Stimulated activated CD8-positive, alpha-beta memory T cell treated with anti-CD3 and anti-CD28 coated beads, Interleukin-4, amount 100 ng/mL, for 48 hours (primary cell): ENCODE measurements around the gene PIAS4.
"Not testable (repeated sequence)": the region's sequence is repeated elsewhere in the genome, so short reads cannot be mapped to it uniquely, and the experiment has no call there.

Experiments used
- DNase-seq: peaks from one replicate; pipeline ENCODE4 v3.0.0-alpha.2; 2020

PIAS4 gene, protein sequence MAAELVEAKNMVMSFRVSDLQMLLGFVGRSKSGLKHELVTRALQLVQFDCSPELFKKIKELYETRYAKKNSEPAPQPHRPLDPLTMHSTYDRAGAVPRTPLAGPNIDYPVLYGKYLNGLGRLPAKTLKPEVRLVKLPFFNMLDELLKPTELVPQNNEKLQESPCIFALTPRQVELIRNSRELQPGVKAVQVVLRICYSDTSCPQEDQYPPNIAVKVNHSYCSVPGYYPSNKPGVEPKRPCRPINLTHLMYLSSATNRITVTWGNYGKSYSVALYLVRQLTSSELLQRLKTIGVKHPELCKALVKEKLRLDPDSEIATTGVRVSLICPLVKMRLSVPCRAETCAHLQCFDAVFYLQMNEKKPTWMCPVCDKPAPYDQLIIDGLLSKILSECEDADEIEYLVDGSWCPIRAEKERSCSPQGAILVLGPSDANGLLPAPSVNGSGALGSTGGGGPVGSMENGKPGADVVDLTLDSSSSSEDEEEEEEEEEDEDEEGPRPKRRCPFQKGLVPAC

DNA sequence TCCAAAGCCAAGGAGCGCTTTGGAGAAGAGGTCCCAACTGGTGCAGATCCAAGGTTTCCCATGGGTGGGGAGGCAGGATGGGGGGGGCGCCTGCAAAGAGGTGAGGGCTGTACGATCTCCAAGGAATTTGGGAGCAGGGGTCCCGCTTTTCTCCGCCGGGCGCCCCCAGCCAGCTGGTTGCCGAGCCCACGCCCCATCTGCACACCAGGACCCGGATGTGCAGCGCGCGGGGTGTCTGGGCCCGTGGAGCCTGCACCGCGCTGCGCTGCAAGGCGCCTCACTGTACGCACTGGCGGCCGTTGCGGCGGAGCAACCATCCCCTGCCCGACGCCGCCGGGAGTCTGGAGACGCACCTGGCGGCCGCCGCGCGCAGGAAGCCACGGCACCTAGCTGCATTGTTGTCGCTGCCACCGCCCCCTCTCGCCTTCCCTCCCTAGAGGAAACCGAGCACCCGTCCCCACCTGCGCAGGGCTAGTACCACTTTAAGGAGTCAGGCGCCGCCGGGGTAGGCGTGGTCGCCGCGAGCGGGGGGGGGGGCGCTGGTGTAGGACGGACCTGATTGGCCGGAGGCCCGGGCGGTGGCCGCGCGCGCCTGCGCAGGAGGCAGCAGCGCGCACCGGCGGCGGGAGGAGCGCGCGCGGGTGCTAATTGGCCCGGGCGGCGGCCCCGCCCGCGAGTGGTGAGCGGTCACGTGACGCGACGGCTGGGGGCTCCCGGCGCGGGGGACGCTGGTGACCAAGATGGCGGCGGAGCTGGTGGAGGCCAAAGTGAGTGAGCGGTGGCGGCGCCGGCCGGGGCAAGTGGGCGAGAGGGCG, at the start of gene PIAS4:
TSS of gene PIAS4 (plus strand) at position 716 of the 815 bp plus-strand sequence. CDS start at position 741, 25 bp downstream.
- peak; percentile 93 for DNase-seq

DNA sequence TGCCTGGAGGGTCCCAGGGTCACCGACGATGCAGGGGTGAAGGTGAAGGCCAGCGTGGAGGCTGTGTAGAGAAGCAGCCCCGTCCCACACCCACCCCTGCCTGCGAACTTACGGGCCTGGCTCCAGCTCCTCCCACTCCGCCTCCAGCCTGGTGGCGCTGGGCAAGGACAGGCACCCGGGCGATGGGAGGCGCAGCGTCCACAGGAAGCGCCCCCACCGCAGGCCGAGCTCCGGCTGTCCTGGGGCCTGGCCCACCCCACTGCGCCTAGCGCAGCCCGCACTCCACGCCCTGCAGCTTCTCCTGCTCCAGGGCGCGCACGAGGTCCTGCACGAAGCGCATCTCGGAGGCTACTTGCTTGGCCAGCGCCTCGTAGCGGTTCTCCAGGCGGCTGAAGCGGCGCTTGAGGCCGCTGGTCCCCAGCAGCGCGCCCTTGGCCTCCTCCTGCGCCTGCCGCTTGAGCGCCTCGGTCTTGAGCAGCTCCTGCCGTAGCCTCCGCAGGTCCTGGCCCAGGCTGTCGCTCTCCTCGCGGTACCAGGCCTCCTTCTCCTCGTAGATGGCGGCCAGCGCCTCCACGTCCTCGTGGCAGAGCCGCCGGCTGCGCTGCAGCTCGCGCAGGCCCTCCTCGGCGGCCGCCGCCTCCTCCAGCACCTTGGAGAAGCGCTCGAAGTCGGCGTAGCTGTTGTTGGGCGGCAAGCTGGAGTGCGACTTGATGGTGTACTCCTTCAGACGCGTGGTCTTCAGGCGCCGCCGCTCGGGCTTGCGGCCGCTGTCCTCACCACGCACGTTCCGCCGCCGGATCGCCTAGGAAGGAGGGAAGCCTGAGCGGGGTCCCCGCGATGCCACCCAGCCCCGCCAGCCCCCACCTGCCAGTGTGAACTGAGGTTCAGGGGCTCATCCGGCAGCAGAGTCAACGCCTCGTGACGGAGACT, 48.4 kb upstream of the PIAS4 start:
- no peak for DNase-seq

DNA sequence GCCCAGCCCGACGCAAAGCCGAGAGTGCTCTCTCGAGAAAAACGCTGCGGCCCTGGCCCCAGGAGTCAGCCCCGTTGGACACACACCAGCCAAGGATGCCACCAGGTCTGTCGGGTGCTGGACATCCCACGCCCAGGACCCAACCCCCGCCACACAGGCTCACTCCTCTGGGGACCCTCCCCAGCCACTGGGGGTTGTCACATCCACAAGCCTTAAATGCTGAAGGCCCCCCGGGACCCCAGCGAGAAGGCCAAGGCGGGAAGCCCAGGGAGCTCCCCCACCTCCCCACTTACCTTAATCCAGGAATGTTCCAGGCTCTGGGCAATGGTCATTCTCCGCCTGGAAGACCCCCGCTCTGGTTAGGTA, 47.8 kb upstream of the PIAS4 start:
- no peak for DNase-seq

DNA sequence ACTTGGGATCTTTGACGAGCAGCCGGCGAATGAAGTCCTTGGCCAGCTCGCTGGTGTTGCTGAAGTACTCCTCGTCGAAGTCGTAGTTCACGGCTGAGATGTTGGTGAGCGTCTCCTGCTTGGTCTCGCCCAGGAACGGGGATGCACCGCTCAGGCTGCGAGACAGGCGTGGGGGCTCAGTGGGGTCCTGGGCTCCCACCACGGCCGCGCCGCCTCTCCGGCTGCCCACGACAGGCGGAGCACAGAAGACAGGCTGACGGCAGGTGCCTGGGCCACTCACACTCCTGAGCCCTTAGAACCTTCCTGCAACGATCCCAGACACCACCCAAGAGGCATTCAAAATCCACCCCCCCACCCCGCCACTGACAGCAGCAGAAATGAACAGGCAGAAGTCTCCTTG, 46.5 kb upstream of the PIAS4 start:
- no peak for DNase-seq

DNA sequence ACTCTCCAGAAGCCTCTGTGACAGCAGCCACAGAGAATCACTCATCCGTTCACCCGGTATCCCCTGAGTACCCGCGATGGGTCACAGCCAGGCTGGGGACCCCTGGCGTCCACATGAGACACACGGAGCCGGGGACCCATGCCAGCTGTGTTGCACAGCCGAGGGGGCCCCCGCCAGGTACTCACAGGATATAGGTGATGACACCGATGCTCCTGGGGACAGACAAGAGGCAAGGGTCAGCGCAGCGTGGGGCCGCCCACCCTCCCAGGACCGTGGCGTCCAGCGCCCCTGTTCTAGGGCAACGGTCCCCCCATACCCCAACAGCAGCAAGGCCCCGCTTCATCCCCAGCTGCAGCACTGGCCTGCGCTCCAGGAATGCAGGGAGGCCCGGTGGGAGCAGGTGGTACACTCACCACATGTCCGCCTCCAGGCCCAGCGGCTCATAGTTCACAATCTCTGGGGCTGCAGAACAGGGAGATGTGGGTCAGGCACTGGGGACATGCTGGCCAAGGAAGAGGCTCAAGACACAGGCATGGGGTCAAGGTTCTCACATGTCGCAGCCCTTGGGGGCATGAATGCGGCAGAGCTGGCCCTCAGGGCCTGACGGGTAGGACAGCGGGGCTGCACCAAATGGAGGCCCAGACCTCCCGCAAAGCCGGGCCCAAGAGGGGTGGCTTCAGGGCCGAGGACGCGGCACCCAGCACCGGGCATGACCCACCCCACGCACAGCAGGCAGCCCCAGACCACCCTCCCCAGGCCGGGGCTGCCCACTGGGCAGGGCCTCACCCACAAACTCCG, 43.9 kb upstream of the PIAS4 start:
- no peak for DNase-seq

DNA sequence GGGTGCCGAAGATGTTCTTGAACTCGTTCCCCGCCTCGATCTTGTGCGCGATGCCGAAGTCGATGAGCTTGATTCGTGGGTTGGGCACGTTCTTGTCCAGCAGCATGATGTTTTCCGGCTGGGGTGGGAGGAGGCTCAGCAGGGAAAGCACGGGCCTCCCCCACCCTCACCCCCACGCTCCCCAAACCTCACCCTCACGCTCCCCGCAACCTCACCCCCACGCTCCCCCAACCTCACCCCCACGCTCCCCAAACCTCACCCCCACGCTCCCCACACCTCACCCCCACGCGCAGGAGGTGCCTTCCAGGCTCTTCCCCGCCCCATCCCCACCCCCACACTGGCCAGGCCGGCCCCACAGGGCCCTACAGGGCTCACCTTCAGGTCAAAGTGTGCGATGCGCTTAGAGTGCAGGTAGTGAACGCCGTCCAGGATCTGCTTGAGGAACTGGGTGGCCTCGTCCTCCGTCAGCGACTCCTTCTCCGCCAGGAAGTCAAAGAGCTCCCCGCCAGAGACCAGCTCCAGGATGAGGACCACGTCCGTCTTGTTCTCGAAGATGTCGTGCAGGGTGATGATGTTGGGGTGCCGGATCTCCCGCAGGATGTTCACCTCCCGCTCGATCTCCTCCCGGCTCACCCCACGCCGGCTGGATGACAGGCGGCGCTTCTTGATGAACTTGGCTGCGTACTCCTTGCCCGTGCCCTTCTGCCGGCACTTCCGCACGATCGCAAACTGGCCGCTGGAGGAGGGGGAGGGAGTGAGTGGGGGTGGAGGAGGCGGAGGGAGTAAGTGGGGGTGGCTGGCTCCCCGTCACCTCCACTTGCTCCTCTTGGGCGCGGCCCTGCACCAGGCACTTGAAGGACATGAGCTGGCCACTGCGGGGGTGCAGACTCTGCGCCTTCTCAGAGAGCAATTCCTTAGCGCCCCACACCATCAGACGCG, 43.0 kb upstream of the PIAS4 start:
- no peak for DNase-seq

DNA sequence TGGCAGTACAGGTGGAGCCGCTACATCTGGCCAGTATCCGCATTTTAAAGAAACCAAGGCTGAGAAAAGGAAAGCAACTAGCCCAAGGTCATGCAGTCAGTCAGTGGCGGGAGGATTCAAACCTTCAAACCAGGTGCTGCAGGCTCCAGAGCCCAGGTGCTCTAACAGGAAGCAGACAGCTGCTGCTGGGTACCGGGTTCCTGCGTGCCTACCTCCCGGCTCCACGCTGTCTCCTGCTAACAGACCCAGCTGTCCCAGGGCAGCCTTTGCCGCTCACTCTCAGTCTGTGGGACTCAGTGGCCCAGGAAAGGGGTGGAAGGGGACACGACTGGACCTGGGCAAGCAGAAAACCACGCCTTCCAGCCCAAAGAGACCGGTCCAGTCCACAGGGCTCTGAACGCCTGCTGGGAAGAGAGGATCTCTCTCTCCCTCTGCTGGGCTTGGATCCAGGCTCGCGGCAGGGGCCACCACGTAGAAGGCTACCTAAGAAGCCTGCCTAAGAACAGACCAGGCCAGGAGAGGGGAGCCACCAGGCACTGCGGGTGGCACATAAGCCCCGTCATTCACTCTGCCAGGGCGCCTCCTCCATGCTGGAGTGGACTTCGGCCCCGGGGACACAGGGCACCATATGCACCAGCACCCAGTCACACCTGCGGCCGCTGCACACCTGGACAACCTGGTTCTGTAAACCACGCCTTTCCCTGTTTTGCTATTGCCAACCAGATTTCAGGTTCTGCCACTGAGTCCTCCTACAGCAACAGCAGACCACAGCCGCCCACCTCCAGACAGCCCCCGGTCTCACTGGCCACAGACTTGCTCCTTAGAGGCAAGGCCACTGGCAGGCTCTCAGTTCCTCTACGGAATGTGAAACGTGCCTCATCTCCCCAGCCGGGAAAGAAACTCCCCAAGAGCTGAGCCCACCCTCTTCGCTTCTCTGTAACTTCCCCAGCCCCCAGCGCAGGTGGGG, 41.2 kb upstream of the PIAS4 start:
- DNase-seq, result no peak

DNA sequence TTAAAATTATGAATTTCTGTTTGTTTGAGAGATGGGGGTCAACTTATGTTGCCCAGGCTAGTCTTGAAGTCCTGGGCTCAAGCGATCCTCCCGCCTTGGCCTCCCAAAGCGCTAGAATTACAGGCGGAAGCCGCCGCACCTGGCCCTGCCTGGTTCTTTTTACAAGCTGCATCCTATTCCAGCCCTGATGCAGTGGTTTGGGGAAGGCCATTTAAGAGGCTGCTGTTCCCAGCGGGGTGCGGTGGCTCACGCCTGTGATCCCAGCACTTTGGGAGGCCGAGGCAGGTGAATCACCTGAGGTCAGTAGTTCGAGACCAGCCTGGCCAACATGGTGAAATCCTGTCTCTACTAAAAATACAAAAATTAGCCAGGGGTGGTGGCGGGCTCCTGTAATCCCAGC, 39.6 kb upstream of the PIAS4 start:
- DNase-seq, result not testable (repeated sequence)

DNA sequence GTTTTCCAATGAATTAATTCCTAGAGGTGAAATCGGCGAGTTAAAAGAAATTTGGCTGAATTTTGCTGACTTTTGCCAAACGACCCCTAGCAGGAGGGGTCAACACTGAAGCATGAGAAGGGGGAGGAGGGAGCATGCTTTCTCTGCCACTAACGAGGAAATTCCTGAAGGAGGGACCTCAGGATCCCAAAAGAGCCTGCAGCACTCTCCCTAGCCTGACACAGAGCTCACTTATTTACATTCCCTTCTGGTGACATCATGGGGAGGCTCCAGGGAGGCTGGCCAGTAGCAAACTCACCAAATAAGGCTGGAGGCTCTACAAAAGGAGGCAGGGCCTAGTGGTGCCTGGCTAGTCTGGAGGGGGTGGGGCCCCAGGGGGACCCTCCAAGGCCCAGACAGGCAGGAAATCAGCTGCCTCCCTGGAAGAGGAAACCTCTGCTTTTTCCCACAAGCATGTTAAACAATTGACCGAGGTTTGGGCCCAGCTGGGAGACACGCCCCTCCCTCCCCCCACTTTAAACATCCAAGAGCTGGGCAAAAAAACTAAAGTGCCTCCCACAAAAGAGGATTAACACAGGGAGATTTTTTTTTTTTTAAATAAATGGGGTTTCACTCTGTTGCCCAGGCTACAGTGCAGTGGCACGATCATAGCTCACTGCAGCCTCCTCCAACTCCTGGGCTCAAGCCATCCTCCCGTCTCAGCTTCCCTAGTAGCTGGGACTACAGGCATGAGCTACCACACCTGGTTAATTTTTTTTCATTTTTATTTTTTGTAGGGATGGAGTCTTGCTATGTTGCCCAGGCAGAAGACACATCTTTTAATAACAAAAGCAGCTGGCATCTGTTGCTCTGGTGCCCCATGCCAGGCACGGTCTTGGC, 38.7 kb upstream of the PIAS4 start:
- no peak for DNase-seq

DNA sequence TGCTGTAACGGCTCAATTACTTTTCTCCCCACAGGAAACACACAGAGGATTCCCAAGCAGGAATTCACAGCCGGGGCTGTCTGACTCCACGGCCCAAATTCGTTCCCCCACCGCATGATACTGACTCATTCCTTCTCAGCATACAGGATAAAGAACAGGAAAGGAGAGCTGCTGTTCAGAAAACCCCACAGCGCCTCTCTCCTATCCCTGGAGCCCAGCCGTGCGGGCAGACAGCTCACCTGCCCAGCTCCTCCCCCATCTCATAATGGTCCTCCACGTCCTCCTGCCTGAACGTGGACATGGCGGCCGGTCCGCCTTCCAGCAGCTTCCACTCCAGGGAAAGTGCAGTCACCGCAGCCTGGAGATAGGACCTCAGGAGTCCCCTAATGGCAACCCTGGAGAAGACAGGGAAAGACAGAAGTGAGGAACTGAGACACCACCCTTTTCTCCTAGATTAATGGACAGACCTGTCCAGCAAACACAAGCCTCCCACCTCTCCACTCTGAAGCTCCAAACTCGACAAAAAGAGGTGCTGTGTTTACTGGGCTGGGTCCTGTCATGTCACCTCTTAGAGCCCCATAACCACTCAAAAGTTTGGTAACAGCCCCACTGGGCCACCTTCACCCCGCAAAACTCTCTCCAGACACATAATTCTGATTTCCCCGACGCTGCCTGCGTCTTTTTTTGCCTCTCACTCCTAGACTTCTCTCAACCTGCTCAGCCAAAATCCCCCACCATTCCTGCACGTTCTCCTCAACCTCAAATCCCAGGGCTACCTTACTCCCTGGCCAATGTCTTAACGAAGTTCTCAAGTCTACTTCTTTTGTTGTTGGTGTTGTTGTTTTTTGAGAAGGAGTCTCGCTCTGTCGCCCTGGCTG, 37.9 kb upstream of the PIAS4 start:
- DNase-seq, result no peak

DNA sequence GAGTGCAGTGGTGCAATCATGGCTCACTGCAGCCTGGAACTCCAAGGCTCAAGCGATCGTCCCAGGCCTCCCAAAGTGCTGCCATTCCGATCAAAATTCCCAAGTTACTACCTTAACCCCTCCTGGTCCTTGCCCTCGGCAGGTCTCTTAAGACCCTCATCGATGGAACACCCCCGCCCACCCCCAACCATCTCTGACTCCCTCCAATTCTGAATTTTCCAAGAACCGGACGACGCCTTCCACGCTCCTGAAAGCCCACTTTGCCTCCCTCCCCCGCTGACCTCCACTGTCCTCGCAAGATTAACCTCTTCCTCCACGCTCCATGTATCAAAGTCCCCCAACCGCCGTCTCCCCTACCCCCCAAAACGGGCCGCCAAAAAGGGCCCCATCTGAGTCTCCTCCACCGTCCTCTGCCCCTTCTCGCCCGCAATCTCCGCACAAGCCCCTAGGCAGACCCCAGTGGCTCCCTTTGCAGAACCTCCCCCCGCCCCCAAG, 37.2 kb upstream of the PIAS4 start:
- no peak for DNase-seq

DNA sequence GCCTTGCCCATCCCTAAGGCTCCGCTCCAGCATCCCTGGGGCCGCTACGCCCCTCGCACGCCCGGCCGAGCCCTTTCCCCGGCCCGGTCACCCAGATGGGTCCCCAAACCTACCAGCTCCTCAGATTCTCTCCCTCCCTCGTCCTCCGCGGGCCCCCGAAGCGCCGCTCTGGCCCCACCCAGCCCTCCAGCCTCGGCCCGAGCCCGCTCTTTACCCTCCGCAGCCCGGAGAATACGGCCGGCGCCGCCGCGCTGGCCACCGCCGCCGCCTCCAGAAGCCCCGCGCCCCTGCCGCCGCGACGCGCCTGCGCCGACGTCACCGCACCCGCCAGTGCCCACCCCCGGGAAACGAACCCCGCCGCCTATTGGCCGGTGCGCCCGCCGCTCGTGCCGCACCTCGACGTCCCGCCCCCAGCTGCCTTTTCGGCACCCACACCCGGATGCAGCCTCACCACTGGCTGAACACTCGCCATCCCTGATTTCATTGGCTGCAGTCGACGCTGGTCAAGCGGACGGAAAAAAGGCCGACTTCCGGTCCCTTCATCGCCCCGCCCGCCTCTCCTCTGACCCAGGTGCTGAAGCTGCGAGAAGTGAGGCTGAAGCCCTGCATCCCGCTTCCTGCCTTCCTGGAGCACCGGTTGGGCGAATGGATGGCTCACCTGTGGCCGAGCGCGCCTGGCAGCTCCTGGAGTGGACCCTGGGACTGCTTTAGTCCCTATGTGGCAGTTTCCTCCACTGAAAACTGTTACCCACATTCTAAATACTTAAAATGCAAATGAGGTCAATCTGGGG, 36.5 kb upstream of the PIAS4 start, which contains the start of gene DAPK3:
TSS of gene DAPK3 (minus strand) at position 292 of the 791 bp plus-strand sequence. CDS start 1,364 bp downstream, outside the sequence.
- DNase-seq, result peak; percentile 97

DNA sequence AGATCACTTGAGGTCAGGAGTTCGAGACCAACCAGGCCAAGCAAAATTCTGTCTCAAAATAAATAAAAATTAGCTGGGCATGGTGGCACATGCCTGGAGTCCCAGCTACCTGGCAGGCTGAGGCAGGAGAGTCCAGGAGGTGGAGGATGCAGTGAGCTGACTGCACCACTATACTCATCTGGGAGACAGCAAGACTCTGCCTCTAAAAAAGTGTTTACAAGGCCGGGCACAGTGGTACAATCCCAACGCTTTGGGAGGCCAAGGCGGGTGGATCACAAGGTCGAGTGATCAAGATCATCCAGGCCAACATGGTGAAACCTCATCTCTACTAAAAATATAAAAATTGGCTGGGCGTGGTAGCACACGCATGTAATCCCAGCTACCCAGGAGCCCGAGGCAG, 32.4 kb upstream of the PIAS4 start:
- no peak for DNase-seq

DNA sequence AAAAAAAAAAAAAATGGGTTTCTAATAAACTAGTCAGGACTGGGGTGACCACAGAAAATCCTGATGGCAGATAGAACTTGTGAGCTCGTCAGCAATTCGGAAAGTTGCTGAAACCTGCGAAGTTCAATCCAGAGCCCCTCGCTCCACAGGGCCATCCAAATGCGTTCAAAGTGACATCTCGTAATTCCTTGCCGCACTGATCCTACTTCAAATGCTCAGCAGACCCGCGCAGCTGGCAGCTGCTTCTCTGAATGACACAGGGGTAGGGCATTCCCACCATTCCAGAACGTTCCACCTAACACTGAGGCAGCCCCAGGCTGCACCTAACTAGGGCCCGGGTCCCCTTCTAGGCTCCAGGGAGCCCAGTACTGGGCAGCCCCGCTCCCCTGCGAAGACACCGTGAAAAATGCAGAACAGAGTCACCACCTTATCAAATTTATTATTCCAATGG, 31.9 kb upstream of the PIAS4 start:
- peak; percentile 33 for DNase-seq

DNA sequence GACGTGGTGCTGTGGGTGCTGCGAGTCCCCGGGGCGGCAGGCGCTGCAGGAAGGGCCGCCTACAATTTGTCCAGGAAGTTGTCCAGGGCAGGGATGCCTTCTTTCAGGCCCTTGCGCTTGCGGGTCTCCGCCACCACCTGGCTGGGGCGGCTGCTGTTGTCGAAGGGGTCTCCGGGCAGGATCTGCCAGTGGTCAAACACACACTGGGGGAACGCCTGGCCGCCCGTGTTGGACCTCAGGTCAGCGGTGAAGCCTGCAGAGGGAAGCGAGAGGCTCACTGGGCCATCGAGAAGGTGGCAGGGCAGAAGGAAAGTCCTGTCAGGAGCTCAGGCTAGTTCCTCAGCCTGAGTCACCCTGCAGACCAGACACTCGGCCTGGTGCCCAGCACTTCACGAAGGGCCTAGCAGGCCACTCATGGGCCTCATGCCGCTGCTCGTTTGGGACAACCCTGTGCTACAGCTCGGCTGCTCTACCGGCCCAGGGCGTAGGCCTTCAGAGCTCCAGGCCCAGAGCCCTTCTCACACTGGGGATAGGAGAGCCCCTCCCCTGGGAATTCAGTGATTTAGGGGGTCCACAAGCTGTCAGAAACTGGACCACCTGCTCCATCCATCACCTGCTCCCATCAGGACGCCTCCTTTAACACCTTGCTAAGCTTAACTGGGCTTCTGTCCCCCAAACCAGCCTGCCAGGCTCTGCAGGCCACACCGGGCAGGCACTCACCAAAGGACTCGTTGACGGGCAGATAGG, 30.9 kb upstream of the PIAS4 start:
- peak; percentile 54 for DNase-seq
